SU-DHL-6 (cell line): ENCODE data around the gene PSMF1.

Experiments
- H2AFZ ChIP-seq: fragments of 200-600 bp; sonication (generic); 2 replicates; pipeline ENCODE4 v1.6.1; 2014; ENCODE audit warnings: low read depth, mild to moderate bottlenecking, moderate library complexity, mixed read lengths, antibody characterized with exemption, low read length; ENCODE audit not compliant: severe bottlenecking
- H3F3A ChIP-seq: fragments of 200-600 bp; shearing (Covaris generic); 2 replicates; pipeline ENCODE4 v1.6.0; 2016; ENCODE audit warnings: antibody characterized with exemption, mild to moderate bottlenecking; ENCODE audit not compliant: insufficient read depth
- H3K27ac ChIP-seq: fragments of 200-600 bp; sonication (generic); 2 replicates; pipeline ENCODE4 v1.5.1; 2016; ENCODE audit warnings: low read depth, mild to moderate bottlenecking, low read length, moderate library complexity, mixed read lengths
- H3K27me3 ChIP-seq: fragments of 200-600 bp; sonication (generic), shearing (Covaris generic); 2 replicates; pipeline ENCODE4 v1.6.0; 2014; ENCODE audit warnings: mild to moderate bottlenecking, low read length
- H3K36me3 ChIP-seq: fragments of 200-600 bp; sonication (generic); 2 replicates; pipeline ENCODE4 v1.6.1; 2014; ENCODE audit warnings: mild to moderate bottlenecking, low read length, mixed read lengths
- H3K4me2 ChIP-seq: fragments of 300-600, 200-600 bp; shearing (Covaris generic), sonication (generic); 2 replicates; pipeline ENCODE4 v1.6.0; 2014; ENCODE audit warnings: low read length, low read depth, mild to moderate bottlenecking; ENCODE audit not compliant: poor library complexity, severe bottlenecking
- H3K4me3 ChIP-seq: fragments of 200-600 bp; sonication (generic); 2 replicates; pipeline ENCODE4 v1.5.1; 2014; ENCODE audit warnings: antibody characterized with exemption, low read length, mild to moderate bottlenecking, mixed read lengths; ENCODE audit not compliant: insufficient read depth, poor library complexity, severe bottlenecking
- H3K79me2 ChIP-seq: fragments of 200-600 bp; sonication (generic); 2 replicates; pipeline ENCODE4 v1.6.1; 2014; ENCODE audit warnings: mild to moderate bottlenecking, low read length, moderate library complexity; ENCODE audit not compliant: insufficient read depth
- H3K9ac ChIP-seq: fragments of 200-600 bp; sonication (generic); 2 replicates; pipeline ENCODE4 v1.7.0; 2014; ENCODE audit warnings: mild to moderate bottlenecking, low read length
- H3K9me2 ChIP-seq: fragments of 200-600 bp; sonication (generic); replicated peaks from 2 replicates; pipeline ENCODE4 v1.6.1; 2014; ENCODE audit warnings: low read length; ENCODE audit not compliant: insufficient read depth
- H3K9me3 ChIP-seq: fragments of 200-600 bp; sonication (generic); 2 replicates; pipeline ENCODE4 v1.6.1; 2014; ENCODE audit warnings: low read length, mixed read lengths; ENCODE audit not compliant: insufficient read depth
- H4K20me1 ChIP-seq: fragments of 200-600 bp; sonication (generic); 2 replicates; pipeline ENCODE4 v1.6.1; 2014; ENCODE audit warnings: low read depth, mild to moderate bottlenecking, antibody characterized with exemption, low read length, moderate library complexity, mixed read lengths
- EZH2phosphoT487 ChIP-seq: fragments of 200-600 bp; sonication (generic), shearing (Covaris generic); conservative IDR thresholded peaks from 2 replicates; pipeline ENCODE4 v1.6.1; 2018; ENCODE audit warnings: mild to moderate bottlenecking, antibody characterized with exemption, low read length, moderate library complexity, mixed read lengths
- TF ChIP-seq, protein P1 (sequence below): fragments of 200-600 bp; sonication (generic); IDR thresholded peaks from one replicate; pipeline ENCODE4 v1.5.1; 2017; ENCODE audit warnings: antibody characterized with exemption, mild to moderate bottlenecking, low read length, moderate library complexity; ENCODE audit not compliant: insufficient read depth, poor library complexity, severe bottlenecking

The PSMF1 gene

DNA sequence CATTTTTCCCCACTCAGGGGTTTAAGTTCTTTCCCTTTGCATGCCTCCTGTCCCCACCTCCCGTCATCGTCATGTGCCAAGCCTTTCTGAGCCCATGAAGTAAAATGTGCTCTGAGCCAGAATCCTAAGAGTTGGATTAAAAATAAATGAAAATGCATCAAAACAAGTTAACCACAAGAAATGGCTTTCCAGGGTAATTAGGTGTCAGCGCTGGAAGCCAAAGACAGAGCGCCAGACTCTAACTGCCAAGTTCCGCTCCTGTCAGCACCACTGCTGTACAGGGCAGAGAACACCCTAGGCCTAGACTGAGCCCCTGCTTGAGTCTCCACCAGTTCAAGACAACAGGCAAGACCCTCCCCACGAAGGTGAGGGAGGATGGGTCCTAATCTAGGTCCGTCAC lies 79.4 kb downstream of the PSMF1 start:
- Histone ChIP-seq H3K9me3 (no peaks in the 10 kb centered on the region), H3K9ac (no peak overlapping the region), H3K9me2 (no peaks in the 10 kb centered on the region), H3K27ac (no peak overlapping the region), H4K20me1 (no peaks in the 10 kb centered on the region), H3K4me2 (no peak overlapping the region), H3K4me3 (no peak overlapping the region), H3K27me3 (no peaks in the 10 kb centered on the region), H2AFZ (no peak overlapping the region), H3K79me2 (no peaks in the 10 kb centered on the region), H3F3A (no peaks in the 10 kb centered on the region), H3K36me3 (no peaks in the 10 kb centered on the region)
- TF ChIP-seq, protein P1, sequence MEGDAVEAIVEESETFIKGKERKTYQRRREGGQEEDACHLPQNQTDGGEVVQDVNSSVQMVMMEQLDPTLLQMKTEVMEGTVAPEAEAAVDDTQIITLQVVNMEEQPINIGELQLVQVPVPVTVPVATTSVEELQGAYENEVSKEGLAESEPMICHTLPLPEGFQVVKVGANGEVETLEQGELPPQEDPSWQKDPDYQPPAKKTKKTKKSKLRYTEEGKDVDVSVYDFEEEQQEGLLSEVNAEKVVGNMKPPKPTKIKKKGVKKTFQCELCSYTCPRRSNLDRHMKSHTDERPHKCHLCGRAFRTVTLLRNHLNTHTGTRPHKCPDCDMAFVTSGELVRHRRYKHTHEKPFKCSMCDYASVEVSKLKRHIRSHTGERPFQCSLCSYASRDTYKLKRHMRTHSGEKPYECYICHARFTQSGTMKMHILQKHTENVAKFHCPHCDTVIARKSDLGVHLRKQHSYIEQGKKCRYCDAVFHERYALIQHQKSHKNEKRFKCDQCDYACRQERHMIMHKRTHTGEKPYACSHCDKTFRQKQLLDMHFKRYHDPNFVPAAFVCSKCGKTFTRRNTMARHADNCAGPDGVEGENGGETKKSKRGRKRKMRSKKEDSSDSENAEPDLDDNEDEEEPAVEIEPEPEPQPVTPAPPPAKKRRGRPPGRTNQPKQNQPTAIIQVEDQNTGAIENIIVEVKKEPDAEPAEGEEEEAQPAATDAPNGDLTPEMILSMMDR: no peak
- no peak for TF ChIP-seq EZH2phosphoT487

DNA sequence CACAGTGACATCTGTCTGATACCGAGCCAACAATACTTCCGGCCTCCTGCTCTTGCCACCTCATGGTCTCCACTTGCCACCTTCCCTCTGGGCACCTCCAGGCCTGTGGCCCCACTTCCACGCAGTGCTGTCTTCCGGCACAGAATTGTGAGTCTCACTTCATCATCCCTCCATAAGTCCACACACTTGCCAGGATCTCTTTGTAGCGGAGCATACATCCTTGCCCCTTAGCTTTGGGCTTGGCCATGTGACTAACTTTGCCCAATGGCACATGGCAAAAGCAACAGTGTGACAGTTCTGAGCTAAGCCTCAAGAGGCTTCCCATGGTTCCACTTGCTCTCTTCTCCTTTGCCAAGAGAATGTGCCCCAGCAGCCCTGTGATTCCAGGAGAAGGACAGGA lies 80.3 kb downstream of the PSMF1 start:
- no peaks in the 10 kb centered on the region for H3K27me3 ChIP-seq
- no peaks in the 10 kb centered on the region for H3K9me2 ChIP-seq
- H3K9ac ChIP-seq: no peak overlapping the region

DNA sequence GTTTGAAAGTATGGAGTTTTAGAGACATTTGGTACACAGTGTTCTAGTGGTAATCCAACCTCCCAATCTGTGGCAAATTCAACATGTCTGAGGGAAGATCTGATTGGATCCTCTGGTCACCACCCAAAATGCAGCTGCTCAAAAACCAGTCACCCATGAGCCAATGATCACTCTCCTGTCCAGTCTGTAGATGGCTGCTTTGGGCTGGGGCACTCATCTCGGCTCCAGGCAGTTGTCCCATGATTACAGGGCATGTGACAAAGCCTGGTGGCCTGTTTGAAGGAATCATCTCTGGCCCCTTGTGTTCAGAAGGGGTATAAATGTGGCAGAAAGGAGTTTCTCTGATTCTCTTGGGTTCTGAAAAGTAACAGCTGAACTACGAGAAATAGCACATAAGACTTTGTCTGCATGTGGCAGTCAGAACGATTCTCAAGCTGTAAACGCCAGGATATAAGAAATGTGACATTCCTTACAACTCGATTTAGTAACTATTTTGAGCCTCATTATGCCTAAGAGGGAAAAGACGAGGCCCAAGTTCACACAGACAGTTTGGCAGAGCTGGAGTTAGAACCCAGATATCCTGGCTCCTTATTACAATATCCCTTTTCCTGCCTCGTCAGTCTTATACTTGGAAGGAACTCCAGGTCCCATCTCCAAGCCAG lies 80.9 kb downstream of the PSMF1 start:
- no peaks in the 10 kb centered on the region for H4K20me1 ChIP-seq
- H3K27me3 ChIP-seq: no peaks in the 10 kb centered on the region
- H3K36me3 ChIP-seq: no peaks in the 10 kb centered on the region
- H3K4me3 ChIP-seq: no peak overlapping the region
- no peaks in the 10 kb centered on the region for H3K79me2 ChIP-seq
- H2AFZ ChIP-seq: no peak overlapping the region
- TF ChIP-seq EZH2phosphoT487: no peak
- TF ChIP-seq, protein P1: no peak
- no peak overlapping the region for H3K4me2 ChIP-seq
- H3F3A ChIP-seq: no peaks in the 10 kb centered on the region
- H3K9ac ChIP-seq: no peak overlapping the region
- H3K27ac ChIP-seq: no peak overlapping the region
- no peaks in the 10 kb centered on the region for H3K9me3 ChIP-seq
- H3K9me2 ChIP-seq: no peaks in the 10 kb centered on the region

More for the DNA sequence above, 80.3 kb downstream of the PSMF1 start:
- TF ChIP-seq EZH2phosphoT487: no peak
- TF ChIP-seq, protein P1: no peak
- no peak overlapping the region for H2AFZ ChIP-seq
- no peaks in the 10 kb centered on the region for H3K36me3 ChIP-seq
- H4K20me1 ChIP-seq: no peaks in the 10 kb centered on the region
- no peaks in the 10 kb centered on the region for H3K9me3 ChIP-seq
- no peak overlapping the region for H3K4me3 ChIP-seq
- H3K4me2 ChIP-seq: no peak overlapping the region
- no peak overlapping the region for H3K27ac ChIP-seq
- H3F3A ChIP-seq: no peaks in the 10 kb centered on the region
- no peaks in the 10 kb centered on the region for H3K79me2 ChIP-seq
